PC-9 (cell line): ENCODE results near the gene ZNF595. TPM values are rescaled to one million over a fixed set of nuclear protein-coding genes. Genes with fewer than 3 reads are reported as not detected.
"Not testable (repeated sequence)": the region's sequence is repeated elsewhere in the genome, so short reads cannot be mapped to it uniquely, and the experiment has no call there.

Source experiments
- BruUV-seq: library from RNA; stranded (reverse); fragments of 400-500 nt; replicated peaks from 2 replicates; lab custom pipeline; 2021; lab: Mats Ljungman, UMichigan
- CTCF ChIA-PET: fragments of 300-600 bp; sonication (Branson Sonifier 250); formaldehyde crosslinking; loops from one replicate; lab custom pipeline; 2022; ENCODE audit warnings: antibody characterized with exemption; lab: Charles Lee
- POLR2A ChIA-PET: fragments of 300-600 bp; sonication (Branson Sonifier 250); formaldehyde crosslinking; loops from one replicate; lab custom pipeline; 2022; ENCODE audit warnings: antibody characterized with exemption; ENCODE audit not compliant: unreplicated experiment; lab: Charles Lee
- DNase-seq, 2 experiments: peaks; one replicate each; pipeline versions ENCODE4 v3.0.0 to v3.0.0-alpha.2; 2015 to 2022; ENCODE audit warnings: mixed read lengths in 1 of 2
- H2AFZ ChIP-seq: fragments of 200-600 bp; sonication (generic); 2 replicates; pipeline ENCODE4 v1.8.1; 2017; ENCODE audit warnings: antibody characterized with exemption
- H3F3A ChIP-seq: fragments of 200-600 bp; sonication (generic); 2 replicates; pipeline ENCODE4 v1.8.1; 2017; ENCODE audit warnings: antibody characterized with exemption, mild to moderate bottlenecking, low read depth; ENCODE audit not compliant: insufficient read depth
- H3K27ac ChIP-seq: fragments of 200-600 bp; sonication (generic); 2 replicates; pipeline ENCODE4 v1.6.1; 2016; ENCODE audit warnings: mixed run types
- H3K27me3 ChIP-seq: fragments of 200-600 bp; sonication (generic); 2 replicates; pipeline ENCODE4 v1.6.1; 2016; ENCODE audit warnings: low read depth, mixed run types; ENCODE audit not compliant: insufficient read depth
- H3K36me3 ChIP-seq: fragments of 200-600 bp; sonication (generic); 2 replicates; pipeline ENCODE4 v1.6.1; 2016; ENCODE audit warnings: low read depth, mixed run types
- H3K4me1 ChIP-seq: fragments of 200-600 bp; sonication (generic); replicated peaks from 2 replicates; pipeline ENCODE4 v1.6.1; 2016; ENCODE audit warnings: mixed run types; ENCODE audit not compliant: insufficient read depth
- H3K4me2 ChIP-seq: fragments of 200-600 bp; sonication (generic); 2 replicates; pipeline ENCODE4 v1.6.1; 2017; ENCODE audit warnings: mixed run types
- H3K4me3 ChIP-seq: fragments of 200-600 bp; sonication (generic); 2 replicates; pipeline ENCODE4 v1.6.1; 2016; ENCODE audit warnings: mixed run types
- H3K79me2 ChIP-seq: fragments of 200-600 bp; sonication (generic); 2 replicates; pipeline ENCODE4 v1.6.1; 2017; ENCODE audit warnings: low read depth, mixed run types
- H3K9me2 ChIP-seq: fragments of 200-600 bp; sonication (generic); 2 replicates; pipeline ENCODE4 v1.8.1; 2017; ENCODE audit warnings: mild to moderate bottlenecking; ENCODE audit not compliant: insufficient read depth
- H3K9me3 ChIP-seq: fragments of 200-600 bp; sonication (generic); 2 replicates; pipeline ENCODE4 v1.8.1; 2016; ENCODE audit warnings: low read depth; ENCODE audit not compliant: insufficient read depth
- H4K20me1 ChIP-seq: fragments of 200-600 bp; sonication (generic); 2 replicates; pipeline ENCODE4 v1.8.1; 2017; ENCODE audit not compliant: insufficient read depth
- EZH2 ChIP-seq: fragments of 200-600 bp; sonication (generic); IDR thresholded peaks from 2 replicates; pipeline ENCODE4 v1.8.0; 2017; ENCODE audit warnings: antibody characterized with exemption, low read depth
- intact Hi-C: fragments of 100-400 bp; cut with micrococcal nuclease; formaldehyde crosslinking; loops from one replicate; pipeline ENCODE4 v1.10.0; 2022; ENCODE audit not compliant: unreplicated experiment
- total RNA-seq: library from RNA; stranded (reverse); gene quantifications from 2 replicates; pipeline ENCODE4 v1.2.3, GENCODE V29; 2021
- TF ChIP-seq, protein P1 (sequence below): fragments of 200-600 bp; sonication (generic); conservative IDR thresholded peaks from 2 replicates; pipeline ENCODE4 v1.6.1; 2017; ENCODE audit warnings: mixed run types, antibody characterized with exemption, mild to moderate bottlenecking, moderate library complexity

Gene ZNF595
- total RNA-seq, 1 experiment from 2014 or later: 10.9 TPM

DNA sequence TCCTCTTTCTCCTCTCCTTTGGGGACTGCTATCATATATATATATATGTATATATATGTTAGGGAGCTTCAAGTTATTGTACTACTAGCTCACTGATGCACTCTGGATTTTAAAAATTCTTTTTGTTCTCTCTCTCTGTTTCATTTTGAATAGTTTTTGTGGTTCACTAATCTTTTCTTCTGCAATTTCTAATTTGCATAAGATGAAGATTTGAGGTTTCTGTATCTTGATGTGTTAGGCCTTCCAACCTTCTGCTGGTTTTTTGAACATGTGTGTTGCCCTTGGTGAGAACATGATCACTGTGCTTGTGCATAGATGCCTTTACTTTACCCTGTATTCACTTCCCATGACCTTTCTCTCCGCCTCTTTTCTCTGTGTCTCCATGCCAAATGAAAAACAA lies 63.4 kb downstream of the ZNF595 start:
- DNase-seq: no peak
- no peaks in the 10 kb centered on the region for H3K36me3 ChIP-seq
- BruUV-seq: no TSS peak
- no peak overlapping the region for H2AFZ ChIP-seq
- ChIA-PET CTCF (no interaction called here), POLR2A (no interaction called here)
- TF ChIP-seq EZH2: no peak
- TF ChIP-seq, protein P1, sequence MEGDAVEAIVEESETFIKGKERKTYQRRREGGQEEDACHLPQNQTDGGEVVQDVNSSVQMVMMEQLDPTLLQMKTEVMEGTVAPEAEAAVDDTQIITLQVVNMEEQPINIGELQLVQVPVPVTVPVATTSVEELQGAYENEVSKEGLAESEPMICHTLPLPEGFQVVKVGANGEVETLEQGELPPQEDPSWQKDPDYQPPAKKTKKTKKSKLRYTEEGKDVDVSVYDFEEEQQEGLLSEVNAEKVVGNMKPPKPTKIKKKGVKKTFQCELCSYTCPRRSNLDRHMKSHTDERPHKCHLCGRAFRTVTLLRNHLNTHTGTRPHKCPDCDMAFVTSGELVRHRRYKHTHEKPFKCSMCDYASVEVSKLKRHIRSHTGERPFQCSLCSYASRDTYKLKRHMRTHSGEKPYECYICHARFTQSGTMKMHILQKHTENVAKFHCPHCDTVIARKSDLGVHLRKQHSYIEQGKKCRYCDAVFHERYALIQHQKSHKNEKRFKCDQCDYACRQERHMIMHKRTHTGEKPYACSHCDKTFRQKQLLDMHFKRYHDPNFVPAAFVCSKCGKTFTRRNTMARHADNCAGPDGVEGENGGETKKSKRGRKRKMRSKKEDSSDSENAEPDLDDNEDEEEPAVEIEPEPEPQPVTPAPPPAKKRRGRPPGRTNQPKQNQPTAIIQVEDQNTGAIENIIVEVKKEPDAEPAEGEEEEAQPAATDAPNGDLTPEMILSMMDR: no peak
- intact Hi-C loops: no loop called here
- no peaks in the 10 kb centered on the region for H3K9me3 ChIP-seq
- no peak overlapping the region for H3K27ac ChIP-seq
- no peaks in the 10 kb centered on the region for H3K4me1 ChIP-seq
- H3K9me2 ChIP-seq: no peaks in the 10 kb centered on the region
- no peak overlapping the region for H3K4me3 ChIP-seq
- no peak overlapping the region for H3K4me2 ChIP-seq
- H3F3A ChIP-seq: no peaks in the 10 kb centered on the region
- H3K27me3 ChIP-seq: no peaks in the 10 kb centered on the region
- H4K20me1 ChIP-seq: no peaks in the 10 kb centered on the region
- no peaks in the 10 kb centered on the region for H3K79me2 ChIP-seq

DNA sequence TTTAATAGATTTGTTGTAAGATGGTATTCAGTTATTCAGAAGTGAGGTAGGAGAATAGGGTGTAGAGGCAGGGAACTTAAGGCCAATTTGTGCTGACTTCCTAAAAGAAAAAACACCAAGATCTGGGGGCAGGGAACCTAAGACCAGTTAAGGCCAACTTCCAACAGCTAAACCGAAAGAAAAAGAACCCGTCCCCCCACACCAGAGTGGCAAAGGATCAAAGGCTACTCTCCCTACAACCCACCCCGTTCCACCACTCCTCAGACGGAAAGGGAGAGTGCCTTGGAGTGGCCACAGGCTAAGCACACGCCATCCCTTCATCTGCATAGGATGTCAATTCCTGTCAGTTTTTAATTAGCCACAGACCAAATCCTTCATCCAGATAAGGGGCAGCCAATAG lies 67.5 kb downstream of the ZNF595 start:
- BruUV-seq: no TSS peak
- H2AFZ ChIP-seq: no peak overlapping the region
- H3K4me3 ChIP-seq: no peak overlapping the region
- peaks cover 6% of the 10 kb centered on the region; the same call in 1 of the 2 replicates for H3K79me2 ChIP-seq
- CTCF ChIA-PET: no interaction called here
- no peaks in the 10 kb centered on the region for H3K9me3 ChIP-seq
- H3K27me3 ChIP-seq: no peaks in the 10 kb centered on the region
- no peak for DNase-seq
- H3K4me2 ChIP-seq: no peak overlapping the region
- H3K4me1 ChIP-seq: no peaks in the 10 kb centered on the region
- H4K20me1 ChIP-seq: no peaks in the 10 kb centered on the region
- TF ChIP-seq, protein P1: no peak
- TF ChIP-seq EZH2: no peak
- no peaks in the 10 kb centered on the region for H3K36me3 ChIP-seq
- H3F3A ChIP-seq: no peaks in the 10 kb centered on the region
- H3K9me2 ChIP-seq: no peaks in the 10 kb centered on the region
- no peak overlapping the region for H3K27ac ChIP-seq
- intact Hi-C loops: no loop called here
- POLR2A ChIA-PET: no interaction called here

DNA sequence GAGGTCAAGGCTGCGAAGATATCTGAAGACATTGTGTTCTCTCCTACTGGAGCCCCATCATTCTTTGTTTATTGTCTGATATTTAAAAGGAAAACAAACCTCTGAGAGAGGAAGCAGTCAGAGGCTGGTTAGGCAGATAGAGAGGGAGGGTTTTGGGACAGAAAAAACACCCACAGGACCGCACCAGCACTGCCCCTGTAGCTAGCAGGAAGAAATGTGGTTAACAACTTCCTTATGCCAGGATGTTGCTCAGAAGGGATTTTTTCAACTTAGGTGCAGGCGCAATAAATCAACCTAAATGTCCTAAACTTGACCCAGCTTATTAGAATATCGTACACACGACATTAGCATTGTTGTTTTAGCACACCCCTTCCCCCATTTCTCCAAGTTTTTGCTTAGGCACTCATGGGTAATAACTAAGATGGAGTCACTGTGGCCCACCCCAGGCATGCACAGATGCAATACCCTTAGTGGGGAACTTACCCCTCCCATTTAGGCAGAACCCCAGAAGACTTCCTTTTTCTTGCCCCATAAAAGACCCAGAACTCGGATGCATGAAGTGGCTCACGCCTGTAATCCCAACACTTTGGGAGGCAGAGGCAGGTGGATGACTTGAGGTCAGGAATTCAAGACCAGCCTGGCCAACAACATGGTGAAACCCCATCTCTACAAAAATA lies 68.4 kb downstream of the ZNF595 start:
- no peak overlapping the region for H3K4me2 ChIP-seq
- H3K9me2 ChIP-seq: no peaks in the 10 kb centered on the region
- intact Hi-C loops: no loop called here
- BruUV-seq: no TSS peak
- no peaks in the 10 kb centered on the region for H3K36me3 ChIP-seq
- no peak for DNase-seq
- no peaks in the 10 kb centered on the region for H3K4me1 ChIP-seq
- no peaks in the 10 kb centered on the region for H4K20me1 ChIP-seq
- H3K27ac ChIP-seq: no peak overlapping the region
- peaks cover 14% of the 10 kb centered on the region; the same call in 1 of the 2 replicates for H3K79me2 ChIP-seq
- POLR2A ChIA-PET: no interaction called here
- no peak overlapping the region for H2AFZ ChIP-seq
- no peaks in the 10 kb centered on the region for H3K9me3 ChIP-seq
- no peaks in the 10 kb centered on the region for H3F3A ChIP-seq
- CTCF ChIA-PET: no interaction called here
- H3K4me3 ChIP-seq: no peak overlapping the region
- TF ChIP-seq, protein P1: no peak
- no peak for TF ChIP-seq EZH2
- no peaks in the 10 kb centered on the region for H3K27me3 ChIP-seq

DNA sequence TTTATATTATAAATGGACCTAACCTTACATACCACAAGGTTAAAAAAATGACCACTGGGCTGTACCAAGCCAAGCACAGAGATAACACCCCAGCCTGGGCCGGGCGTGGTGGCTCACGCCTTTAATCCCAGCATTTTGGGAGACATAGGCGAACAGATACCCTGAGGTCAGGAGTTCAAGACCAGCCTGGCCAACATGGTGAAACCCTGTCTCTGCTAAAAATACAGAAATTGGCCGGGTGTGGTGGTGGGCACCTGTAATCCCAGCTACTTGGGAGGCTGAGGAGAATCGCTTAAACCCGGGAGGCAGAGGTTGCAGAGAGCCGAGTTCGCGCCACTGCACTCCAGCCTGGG lies 70.8 kb downstream of the ZNF595 start:
- H3F3A ChIP-seq, H3K36me3 ChIP-seq, H3K27ac ChIP-seq, H3K9me2 ChIP-seq, H3K27me3 ChIP-seq, H4K20me1 ChIP-seq, intact Hi-C loops, H2AFZ ChIP-seq, BruUV-seq, H3K9me3 ChIP-seq, H3K4me1 ChIP-seq, CTCF ChIA-PET: not testable (repeated sequence)
- peak overlapping the region; percentile 64 for H3K4me2 ChIP-seq
- peak in 1 of 2 experiments; percentile 1 for DNase-seq
- POLR2A ChIA-PET: interaction anchor here (0.6 to 0.7 kb wide), 2 partner anchors 154 to 181 kb away, joined by 3 to 7 read pairs; partner anchors contain the start of gene ZNF732
- H3K79me2 ChIP-seq: peaks cover 14% of the 10 kb centered on the region; the same call in 1 of the 2 replicates
- peak overlapping the region; percentile 60; the same call in 1 of the 2 replicates for H3K4me3 ChIP-seq
